WERI-Rb-1 (cell line): ENCODE results near the gene ROCK1.

Experiments used
- DNase-seq: peaks from one replicate; pipeline ENCODE4 v3.0.0-alpha.2; 2020
- H3K27ac ChIP-seq: fragments of 250-450 bp; sonication (Bioruptor Pico); 2 replicates; pipeline ENCODE4 v1.5.1; 2020; ENCODE audit warnings: mild to moderate bottlenecking, moderate library complexity
- H3K27me3 ChIP-seq: fragments of 250-450 bp; sonication (Bioruptor Pico); 2 replicates; pipeline ENCODE4 v1.5.1; 2021; ENCODE audit warnings: mild to moderate bottlenecking, low read depth, moderate library complexity; ENCODE audit not compliant: insufficient read depth, severe bottlenecking
- H3K36me3 ChIP-seq: fragments of 250-450 bp; sonication (Bioruptor Pico); 2 replicates; pipeline ENCODE4 v1.5.1; 2020; ENCODE audit warnings: mild to moderate bottlenecking, moderate library complexity
- H3K4me3 ChIP-seq: 2 replicates; pipeline ENCODE4 v1.5.1; 2011; ENCODE audit warnings: low read depth, mild to moderate bottlenecking, control low read depth, low read length
- H3K9me3 ChIP-seq: fragments of 250-450 bp; sonication (Bioruptor Pico); 2 replicates; pipeline ENCODE4 v1.5.1; 2021; ENCODE audit warnings: mild to moderate bottlenecking, moderate library complexity; ENCODE audit not compliant: severe bottlenecking
- CTCF ChIP-seq: IDR thresholded peaks from 2 replicates; pipeline ENCODE4 v1.5.1; 2011; ENCODE audit warnings: low read depth, mild to moderate bottlenecking, control low read depth, inconsistent platforms, low read length

Gene ROCK1

GRCh38 chr18:21134895-21135294 lies 23.3 kb upstream of the ROCK1 start:
- no peaks in the 10 kb centered on the region for H3K36me3 ChIP-seq
- H3K27ac ChIP-seq, result no peak overlapping the region
- no peak for TF ChIP-seq CTCF
- peaks cover 8% of the 10 kb centered on the region for H3K9me3 ChIP-seq
- H3K4me3 ChIP-seq, result no peak overlapping the region
- H3K27me3 ChIP-seq, result peaks cover 5% of the 10 kb centered on the region
- no peak for DNase-seq

- H3K36me3 ChIP-seq, result no peaks in the 10 kb centered on the region
- H3K27me3 ChIP-seq, result peaks cover 9% of the 10 kb centered on the region
- no peak for DNase-seq
- no peak for TF ChIP-seq CTCF
- no peak overlapping the region for H3K4me3 ChIP-seq
- peaks cover 6% of the 10 kb centered on the region for H3K9me3 ChIP-seq
- H3K27ac ChIP-seq, result no peak overlapping the region
These were observed 20.8 kb upstream of the ROCK1 start for GRCh38 chr18:21132398-21132918.

- no peak for DNase-seq
- peaks cover 4% of the 10 kb centered on the region for H3K9me3 ChIP-seq
- H3K36me3 ChIP-seq, result no peaks in the 10 kb centered on the region
- TF ChIP-seq CTCF, result no peak
- peaks cover 9% of the 10 kb centered on the region for H3K27me3 ChIP-seq
- H3K4me3 ChIP-seq, result no peak overlapping the region
- H3K27ac ChIP-seq, result no peak overlapping the region
These were observed 20.1 kb upstream of the ROCK1 start for GRCh38 chr18:21131698-21132227.

- DNase-seq, result no peak
- no peak overlapping the region for H3K4me3 ChIP-seq
- peaks cover 4% of the 10 kb centered on the region for H3K27me3 ChIP-seq
- H3K27ac ChIP-seq, result no peak overlapping the region
- no peaks in the 10 kb centered on the region for H3K36me3 ChIP-seq
- H3K9me3 ChIP-seq, result peaks cover 4% of the 10 kb centered on the region
- TF ChIP-seq CTCF, result no peak
These were observed 18.1 kb upstream of the ROCK1 start for GRCh38 chr18:21129566-21130216.

GRCh38 chr18:21123290-21123926 lies 11.8 kb upstream of the ROCK1 start:
- Histone ChIP-seq H3K9me3 (no peaks in the 10 kb centered on the region), H3K4me3 (no peak overlapping the region), H3K27ac (no peak overlapping the region), H3K27me3 (no peaks in the 10 kb centered on the region), H3K36me3 (no peaks in the 10 kb centered on the region)
- DNase-seq, result no peak
- TF ChIP-seq CTCF, result no peak
